HG03558 (cell line): Measurements from ENCODE around the gene SCN1B.

Experiments used
- ATAC-seq: cut with Tn5 transposase; IDR thresholded peaks from one replicate; pipeline ENCODE4 v1.9.1; 2021; ENCODE audit warnings: moderate number of reproducible peaks; ENCODE audit not compliant: unreplicated experiment; ENCODE audit errors: extremely low read depth

SCN1B gene

GRCh38 chr19:35069696-35070095, 39.4 kb downstream of the SCN1B start:
- no peak for ATAC-seq

- ATAC-seq = no peak
Observed at GRCh38 chr19:35070471-35070870, 40.2 kb downstream of the SCN1B start.

- ATAC-seq = no peak
Observed at GRCh38 chr19:35073516-35073915, 43.2 kb downstream of the SCN1B start.

GRCh38 chr19:35073941-35074340, 43.7 kb downstream of the SCN1B start:
- no peak for ATAC-seq

- no peak for ATAC-seq
Observed at GRCh38 chr19:35074426-35075201, 44.3 kb downstream of the SCN1B start.

GRCh38 chr19:35075202-35076025, 45.1 kb downstream of the SCN1B start:
- no peak for ATAC-seq

GRCh38 chr19:35076026-35076370, 45.7 kb downstream of the SCN1B start:
- ATAC-seq = no peak

GRCh38 chr19:35076657-35077056, 46.4 kb downstream of the SCN1B start:
- no peak for ATAC-seq

GRCh38 chr19:35077411-35078223, 47.3 kb downstream of the SCN1B start:
- no peak for ATAC-seq

GRCh38 chr19:35079826-35080225, 49.6 kb downstream of the SCN1B start:
- ATAC-seq = no peak

GRCh38 chr19:35080613-35081170, 50.4 kb downstream of the SCN1B start:
- ATAC-seq = no peak

- ATAC-seq = no peak
Observed at GRCh38 chr19:35081201-35081600, 50.9 kb downstream of the SCN1B start.

- ATAC-seq = no peak
Observed at GRCh38 chr19:35083691-35084508, 53.6 kb downstream of the SCN1B start.

GRCh38 chr19:35084509-35084762, 54.2 kb downstream of the SCN1B start:
- no peak for ATAC-seq

GRCh38 chr19:35085947-35086346, 55.7 kb downstream of the SCN1B start:
- ATAC-seq = no peak

- no peak for ATAC-seq
Observed at GRCh38 chr19:35086455-35086854, 56.2 kb downstream of the SCN1B start.

GRCh38 chr19:35087393-35087792, 57.1 kb downstream of the SCN1B start:
- no peak for ATAC-seq

- no peak for ATAC-seq
Observed at GRCh38 chr19:35088131-35088913, 58.1 kb downstream of the SCN1B start.

- no peak for ATAC-seq
Observed at GRCh38 chr19:35089554-35089953, 59.3 kb downstream of the SCN1B start.
